ENCODE measurements around the gene DOCK6. TPM values are rescaled to one million over a fixed set of nuclear protein-coding genes. Genes with fewer than 3 reads are reported as not detected.
"Not testable (repeated sequence)": the region's sequence is repeated elsewhere in the genome, so short reads cannot be mapped to it uniquely, and the experiment has no call there.

The DOCK6 gene
- total RNA-seq, 2 donors from 2014 or later: 30.5 to 49.3 TPM

DNA sequence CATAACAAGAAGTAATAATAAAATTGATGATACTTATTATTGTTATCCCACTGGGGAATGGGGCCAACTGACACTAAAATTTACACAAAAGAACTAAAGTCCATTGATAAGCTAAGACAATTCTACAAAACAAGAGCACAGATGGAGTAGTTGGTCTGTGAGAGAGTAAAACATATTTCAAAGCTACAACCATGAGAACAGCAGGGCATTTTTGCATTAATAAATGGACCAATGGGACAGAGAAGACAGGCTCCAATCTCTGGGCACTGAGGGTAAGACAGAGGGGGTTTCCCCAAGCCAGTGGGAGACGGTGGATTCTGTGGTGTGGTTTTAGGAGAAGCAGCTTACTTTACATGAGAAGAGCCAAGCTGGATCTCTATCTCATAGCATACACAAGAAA is 79.3 kb downstream of the DOCK6 start:
- Histone ChIP-seq H3K36me3 (peaks cover 12% of the 10 kb centered on the region), H3K9me3 (no peaks in the 10 kb centered on the region), H3K4me1 (ENCODE audit: control insufficient read depth in 1 of 2, low read depth in 2 of 2) (peaks cover 49 to 95% of the 10 kb centered on the region in 2 donors), H3K27ac (peak overlapping the region; percentile 71 to 89), H3K4me3 (no peak overlapping the region), H3K27me3 (replicated peaks; ENCODE audit: insufficient read depth) (no peaks in the 10 kb centered on the region)
- no peak for DNase-seq (ENCODE audit: low spot score)
- ATAC-seq (ENCODE audit: insufficient number of reproducible peaks, low FRiP score, low read depth): no peak
- TF ChIP-seq, protein P1, sequence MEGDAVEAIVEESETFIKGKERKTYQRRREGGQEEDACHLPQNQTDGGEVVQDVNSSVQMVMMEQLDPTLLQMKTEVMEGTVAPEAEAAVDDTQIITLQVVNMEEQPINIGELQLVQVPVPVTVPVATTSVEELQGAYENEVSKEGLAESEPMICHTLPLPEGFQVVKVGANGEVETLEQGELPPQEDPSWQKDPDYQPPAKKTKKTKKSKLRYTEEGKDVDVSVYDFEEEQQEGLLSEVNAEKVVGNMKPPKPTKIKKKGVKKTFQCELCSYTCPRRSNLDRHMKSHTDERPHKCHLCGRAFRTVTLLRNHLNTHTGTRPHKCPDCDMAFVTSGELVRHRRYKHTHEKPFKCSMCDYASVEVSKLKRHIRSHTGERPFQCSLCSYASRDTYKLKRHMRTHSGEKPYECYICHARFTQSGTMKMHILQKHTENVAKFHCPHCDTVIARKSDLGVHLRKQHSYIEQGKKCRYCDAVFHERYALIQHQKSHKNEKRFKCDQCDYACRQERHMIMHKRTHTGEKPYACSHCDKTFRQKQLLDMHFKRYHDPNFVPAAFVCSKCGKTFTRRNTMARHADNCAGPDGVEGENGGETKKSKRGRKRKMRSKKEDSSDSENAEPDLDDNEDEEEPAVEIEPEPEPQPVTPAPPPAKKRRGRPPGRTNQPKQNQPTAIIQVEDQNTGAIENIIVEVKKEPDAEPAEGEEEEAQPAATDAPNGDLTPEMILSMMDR (IDR thresholded peaks at IDR 0.05): no peak

DNA sequence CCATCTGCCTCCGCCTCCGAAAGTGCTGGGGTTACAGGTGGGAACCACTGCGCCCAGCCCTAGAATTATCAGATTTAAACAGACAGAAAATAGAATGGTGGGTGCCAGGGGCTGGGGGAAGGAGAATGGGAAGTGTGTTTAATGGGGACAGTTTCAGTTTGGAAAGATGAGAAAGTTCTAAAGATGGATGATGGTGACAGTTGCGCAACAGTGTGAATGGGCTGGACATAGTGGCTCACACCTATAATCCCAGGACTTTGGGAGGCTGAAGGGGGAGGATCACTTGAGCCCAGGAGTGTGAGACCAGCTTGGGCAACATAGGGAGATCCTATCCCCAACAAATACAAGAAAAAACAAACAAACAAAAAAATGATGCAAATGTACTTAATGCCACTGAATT is 80.8 kb downstream of the DOCK6 start:
- Histone ChIP-seq H3K4me1 (ENCODE audit: control insufficient read depth in 1 of 2, low read depth in 2 of 2) (peaks cover 40 to 80% of the 10 kb centered on the region in 2 donors), H3K27me3 (replicated peaks; ENCODE audit: insufficient read depth) (no peaks in the 10 kb centered on the region), H3K27ac (peak overlapping the region; percentile 71 to 85), H3K36me3 (peaks cover 22% of the 10 kb centered on the region), H3K4me3 (no peak overlapping the region), H3K9me3 (no peaks in the 10 kb centered on the region)
- DNase-seq (ENCODE audit: low spot score): no peak
- ATAC-seq (ENCODE audit: insufficient number of reproducible peaks, low FRiP score, low read depth): no peak
- TF ChIP-seq, protein P1 (IDR thresholded peaks at IDR 0.05): no peak

DNA sequence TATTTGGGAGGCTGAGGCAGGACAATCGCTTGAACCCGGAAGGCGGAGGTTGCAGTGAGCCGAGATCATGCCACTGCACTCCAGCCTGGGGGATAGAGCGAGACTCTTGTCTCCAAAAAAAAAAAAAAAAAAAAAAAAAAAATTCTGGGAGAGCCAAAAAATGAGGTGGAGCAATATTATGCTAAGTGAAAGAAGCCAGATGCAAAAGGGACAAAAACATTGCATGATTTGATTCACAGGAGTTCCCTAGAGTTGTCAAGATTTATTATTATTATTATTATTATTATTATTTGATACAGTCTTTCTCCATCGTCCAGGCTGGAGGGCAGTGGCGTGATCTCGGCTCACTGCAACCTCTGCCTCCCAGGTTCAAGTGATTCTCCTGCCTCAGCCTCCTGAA is 81.3 kb downstream of the DOCK6 start:
- peak overlapping the region; percentile 71 to 85 for H3K27ac ChIP-seq
- DNase-seq (ENCODE audit: low spot score); H3K27me3 ChIP-seq (replicated peaks; ENCODE audit: insufficient read depth); H3K9me3 ChIP-seq; ATAC-seq (ENCODE audit: insufficient number of reproducible peaks, low FRiP score, low read depth): not testable (repeated sequence)
- H3K36me3 ChIP-seq: peaks cover 27% of the 10 kb centered on the region
- H3K4me3 ChIP-seq: peak overlapping the region; percentile 30
- H3K4me1 ChIP-seq (ENCODE audit: control insufficient read depth in 1 of 2, low read depth in 2 of 2): peaks cover 39 to 75% of the 10 kb centered on the region in 2 donors

DNA sequence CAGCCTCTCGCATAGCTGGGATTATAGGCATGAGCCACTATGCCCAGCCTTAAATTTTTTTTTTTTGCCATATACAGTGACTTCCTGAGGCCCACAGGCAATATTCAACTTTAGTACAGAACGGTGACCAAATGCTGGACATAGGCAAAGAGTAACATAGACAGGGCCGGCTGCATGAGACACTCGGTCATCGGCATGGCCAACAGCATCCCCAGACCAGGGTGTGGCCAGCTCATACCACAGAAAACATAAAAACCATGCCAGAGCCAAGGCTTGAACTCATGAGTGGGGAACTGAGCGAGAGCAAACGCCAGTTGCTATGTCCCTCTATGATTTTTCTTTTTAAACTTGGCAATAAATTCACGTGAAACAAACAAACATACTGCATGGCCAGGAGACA is 82.0 kb downstream of the DOCK6 start:
- no peaks in the 10 kb centered on the region for H3K27me3 ChIP-seq (replicated peaks; ENCODE audit: insufficient read depth)
- ATAC-seq (ENCODE audit: insufficient number of reproducible peaks, low FRiP score, low read depth): peak; percentile 19
- peaks cover 34% of the 10 kb centered on the region for H3K36me3 ChIP-seq
- H3K27ac ChIP-seq: peak overlapping the region; percentile 69 to 85
- TF ChIP-seq, protein P1 (IDR thresholded peaks at IDR 0.05): no peak
- no peaks in the 10 kb centered on the region for H3K9me3 ChIP-seq
- DNase-seq (ENCODE audit: low spot score): no peak
- peaks cover 35 to 69% of the 10 kb centered on the region in 2 donors for H3K4me1 ChIP-seq (ENCODE audit: control insufficient read depth in 1 of 2, low read depth in 2 of 2)
- H3K4me3 ChIP-seq: peak overlapping the region; percentile 30

DNA sequence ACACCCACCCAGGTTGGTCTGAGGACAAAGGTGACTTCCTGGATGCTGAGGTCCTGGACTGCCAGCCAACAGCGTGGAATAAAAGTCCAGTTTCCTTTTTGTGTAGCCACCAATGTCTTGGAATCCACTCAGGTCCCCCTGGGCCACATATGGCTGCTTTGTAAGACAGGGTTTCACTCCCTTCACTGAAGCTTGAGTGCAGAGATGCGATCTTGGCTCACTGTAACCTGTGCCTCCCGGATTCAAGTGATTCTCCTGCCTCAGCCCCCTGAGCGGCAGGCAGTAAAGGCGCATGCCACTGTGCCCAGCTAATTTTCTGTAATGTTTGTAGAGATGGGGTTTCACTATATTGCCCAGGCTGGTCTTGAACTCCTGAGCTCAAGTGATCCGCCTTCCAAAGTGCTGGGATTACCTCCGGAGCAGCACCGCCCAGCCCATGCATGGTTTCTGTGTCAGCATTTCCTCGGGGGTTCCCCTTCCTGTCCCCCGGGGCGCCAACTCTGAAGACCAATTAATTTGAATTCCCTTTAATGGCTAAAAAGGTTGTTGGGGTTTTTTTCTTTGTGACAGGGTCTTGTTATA is 82.5 kb downstream of the DOCK6 start:
- H3K9me3 ChIP-seq: no peaks in the 10 kb centered on the region
- TF ChIP-seq, protein P1 (IDR thresholded peaks at IDR 0.05): no peak
- H3K36me3 ChIP-seq: peaks cover 37% of the 10 kb centered on the region
- DNase-seq (ENCODE audit: low spot score): no peak
- peaks cover 29 to 63% of the 10 kb centered on the region in 2 donors for H3K4me1 ChIP-seq (ENCODE audit: control insufficient read depth in 1 of 2, low read depth in 2 of 2)
- no peaks in the 10 kb centered on the region for H3K27me3 ChIP-seq (replicated peaks; ENCODE audit: insufficient read depth)
- H3K27ac ChIP-seq: peak overlapping the region; percentile 69 to 85
- no peak overlapping the region for H3K4me3 ChIP-seq
- no peak for ATAC-seq (ENCODE audit: insufficient number of reproducible peaks, low FRiP score, low read depth)

DNA sequence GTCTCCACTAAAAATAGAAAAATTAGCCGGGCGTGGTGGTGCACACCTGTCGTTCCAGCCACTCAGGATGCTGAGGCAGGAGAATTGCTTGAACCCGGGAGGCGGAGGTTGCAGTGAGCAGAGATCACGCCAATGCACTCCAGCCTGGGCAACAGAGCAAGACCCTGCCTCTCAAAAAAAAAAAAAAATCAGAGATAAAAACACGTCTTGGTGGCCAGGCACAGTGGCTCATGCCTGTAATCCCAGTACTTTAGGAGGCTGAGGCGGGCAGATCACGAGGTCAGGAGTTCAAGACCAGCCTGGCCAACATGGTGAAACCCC is 83.2 kb downstream of the DOCK6 start:
- peaks cover 22 to 56% of the 10 kb centered on the region in 2 donors for H3K4me1 ChIP-seq (ENCODE audit: control insufficient read depth in 1 of 2, low read depth in 2 of 2)
- H3K27ac ChIP-seq: peak overlapping the region; percentile 69 to 85
- not testable (repeated sequence) for H3K27me3 ChIP-seq (replicated peaks; ENCODE audit: insufficient read depth); H3K4me3 ChIP-seq; H3K9me3 ChIP-seq; ATAC-seq (ENCODE audit: insufficient number of reproducible peaks, low FRiP score, low read depth); DNase-seq (ENCODE audit: low spot score)
- peaks cover 43% of the 10 kb centered on the region for H3K36me3 ChIP-seq

All from thoracic aorta (tissue), 2 donors.